ENCODE measurements around the gene TNFSF12.

Gene TNFSF12

GRCh38 chr17:7548585-7549400, at the start of gene TNFSF12:
TSS of gene TNFSF12 (plus strand) at chr17:7549058. CDS start at chr17:7549154, 96 bp downstream.
- peak in 1 of 3 experiments; percentile 56 for DNase-seq (ENCODE audit: low read depth in 3 of 3)

GRCh38 chr17:7499161-7499560, 49.7 kb upstream of the TNFSF12 start:
- DNase-seq (ENCODE audit: low read depth in 3 of 3), result no peak

- no peak for DNase-seq (ENCODE audit: low read depth in 3 of 3)
Observed at GRCh38 chr17:7501729-7502128, 47.1 kb upstream of the TNFSF12 start.

GRCh38 chr17:7502171-7502847, 46.5 kb upstream of the TNFSF12 start:
- DNase-seq (ENCODE audit: low read depth in 3 of 3), result no peak

GRCh38 chr17:7502987-7503386, 45.9 kb upstream of the TNFSF12 start:
- no peak for DNase-seq (ENCODE audit: low read depth in 3 of 3)

GRCh38 chr17:7503521-7503920, 45.3 kb upstream of the TNFSF12 start:
- no peak for DNase-seq (ENCODE audit: low read depth in 3 of 3)

GRCh38 chr17:7508145-7508544, 40.7 kb upstream of the TNFSF12 start:
- no peak for DNase-seq (ENCODE audit: low read depth in 3 of 3)

GRCh38 chr17:7508846-7509245, 40.0 kb upstream of the TNFSF12 start:
- no peak for DNase-seq (ENCODE audit: low read depth in 3 of 3)

GRCh38 chr17:7509937-7510336, 38.9 kb upstream of the TNFSF12 start:
- no peak for DNase-seq (ENCODE audit: low read depth in 3 of 3)

- DNase-seq (ENCODE audit: low read depth in 3 of 3), result no peak
Observed at GRCh38 chr17:7511108-7511507, 37.8 kb upstream of the TNFSF12 start.

- DNase-seq (ENCODE audit: low read depth in 3 of 3), result no peak
Observed at GRCh38 chr17:7512105-7512504, 36.8 kb upstream of the TNFSF12 start.

GRCh38 chr17:7512824-7513540, 35.9 kb upstream of the TNFSF12 start:
- no peak for DNase-seq (ENCODE audit: low read depth in 3 of 3)

GRCh38 chr17:7513850-7514419, 34.9 kb upstream of the TNFSF12 start:
- DNase-seq (ENCODE audit: low read depth in 3 of 3), result no peak

GRCh38 chr17:7515911-7516610, 32.8 kb upstream of the TNFSF12 start:
- DNase-seq (ENCODE audit: low read depth in 3 of 3), result no peak

- peak; percentile 8 to 37 (median 22) for DNase-seq (ENCODE audit: low read depth in 3 of 3)
Observed at GRCh38 chr17:7523033-7523432, 25.8 kb upstream of the TNFSF12 start.

- DNase-seq (ENCODE audit: low read depth in 3 of 3), result no peak
Observed at GRCh38 chr17:7528842-7529241, 20.0 kb upstream of the TNFSF12 start.

GRCh38 chr17:7530023-7530900, 18.6 kb upstream of the TNFSF12 start:
- DNase-seq (ENCODE audit: low read depth in 3 of 3), result no peak

- no peak for DNase-seq (ENCODE audit: low read depth in 3 of 3)
Observed at GRCh38 chr17:7538050-7538449, 10.8 kb upstream of the TNFSF12 start.

GRCh38 chr17:7538891-7539545, 9.8 kb upstream of the TNFSF12 start:
- no peak for DNase-seq (ENCODE audit: low read depth in 3 of 3)

GRCh38 chr17:7541074-7541621, 7.7 kb upstream of the TNFSF12 start:
- no peak for DNase-seq (ENCODE audit: low read depth in 3 of 3)
